NOMO-1 (cell line): ENCODE data around the gene PEX14.
A peak's percentile ranks its signal among the peaks of the same experiment; 100 is the strongest.
"Not testable (repeated sequence)": the region's sequence is repeated elsewhere in the genome, so short reads cannot be mapped to it uniquely, and the experiment has no call there.

Experiments
- DNase-seq, 2 experiments: peaks; one replicate each; lab custom pipeline; 2025; ENCODE audit not compliant: unreplicated experiment in 2 of 2; lab: John Stamatoyannopoulos, UW

Gene PEX14

DNA sequence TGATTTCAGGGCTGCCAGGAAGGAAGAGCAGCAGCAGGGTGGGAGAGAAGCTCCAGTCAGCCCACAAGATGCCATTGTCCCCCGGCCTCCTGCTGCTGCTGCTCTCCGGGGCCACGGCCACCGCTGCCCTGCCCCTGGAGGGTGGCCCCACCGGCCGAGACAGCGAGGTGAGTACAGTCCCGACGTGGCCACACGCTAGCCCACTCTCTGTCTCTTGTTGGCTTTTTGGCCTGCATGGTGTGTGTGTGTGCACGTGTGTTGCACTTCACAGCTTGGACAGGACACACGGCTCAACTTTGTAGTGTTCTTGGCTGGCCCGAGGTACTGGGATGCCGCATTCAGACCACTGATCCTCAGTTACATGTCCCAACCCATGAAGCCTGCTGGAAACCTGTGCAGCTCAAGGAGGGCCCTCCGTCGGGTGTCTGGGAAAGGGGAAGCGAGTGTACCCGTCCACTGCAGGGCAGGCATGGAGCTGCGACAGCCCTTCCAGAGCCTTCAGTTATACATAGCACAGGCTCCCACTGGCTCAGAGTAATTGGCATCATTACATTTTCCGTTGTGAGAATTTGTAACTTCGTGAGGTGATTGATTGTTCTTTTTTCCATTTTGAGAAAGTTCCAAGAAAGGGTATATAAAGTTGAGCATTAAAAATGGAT, 24.5 kb upstream of the PEX14 start:
- no peak for DNase-seq

DNA sequence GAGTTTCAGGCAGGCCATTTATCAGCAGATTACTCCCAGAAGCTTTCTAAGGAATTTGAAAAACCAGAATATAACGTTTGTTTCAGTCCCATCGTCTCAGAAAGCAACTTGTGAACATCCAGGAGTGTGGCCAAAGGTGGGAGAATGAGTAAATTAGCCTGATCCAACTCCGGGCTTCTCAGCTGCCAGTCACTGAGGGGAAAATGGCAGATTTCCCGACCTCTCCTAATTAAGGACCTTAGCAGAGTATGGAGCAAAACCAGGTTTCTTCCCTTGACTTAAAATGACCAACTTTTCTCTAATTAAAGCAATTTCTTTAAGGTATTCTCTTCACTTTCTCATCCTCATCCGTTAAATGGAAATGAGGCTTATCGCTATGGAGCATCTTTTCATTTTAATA, 23.9 kb upstream of the PEX14 start:
- no peak for DNase-seq

DNA sequence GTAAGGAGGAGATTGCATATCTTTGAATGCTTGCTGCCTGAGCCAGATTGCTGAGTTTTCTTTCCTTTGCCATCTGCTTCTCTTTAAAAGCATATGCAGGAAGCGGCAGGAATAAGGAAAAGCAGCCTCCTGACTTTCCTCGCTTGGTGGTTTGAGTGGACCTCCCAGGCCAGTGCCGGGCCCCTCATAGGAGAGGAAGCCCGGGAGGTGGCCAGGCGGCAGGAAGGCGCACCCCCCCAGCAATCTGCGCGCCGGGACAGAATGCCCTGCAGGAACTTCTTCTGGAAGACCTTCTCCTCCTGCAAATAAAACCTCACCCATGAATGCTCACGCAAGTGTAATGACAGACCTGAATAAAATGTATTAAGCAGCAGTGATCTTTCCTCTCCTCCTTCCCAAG, 23.5 kb upstream of the PEX14 start:
- no peak for DNase-seq

DNA sequence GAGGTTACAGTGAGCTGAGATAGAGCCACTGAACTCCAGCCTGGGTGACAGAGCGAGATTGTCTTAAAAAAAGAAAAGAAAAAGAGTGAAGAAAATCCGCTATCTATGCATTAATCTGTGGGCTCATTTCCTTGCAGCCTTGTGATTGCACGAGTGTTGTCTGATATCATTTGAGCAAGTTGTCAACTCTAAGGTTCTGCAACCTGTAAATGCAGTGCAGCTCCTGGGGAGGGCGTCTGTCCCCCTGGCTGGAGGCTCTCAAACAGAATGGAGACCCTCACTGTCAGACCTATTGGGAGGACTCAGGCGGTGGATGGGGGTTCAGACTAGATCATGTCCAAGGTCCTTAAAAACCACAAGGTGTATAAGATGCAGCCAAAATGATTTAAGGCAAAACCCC, 18.7 kb upstream of the PEX14 start:
- DNase-seq = no peak

DNA sequence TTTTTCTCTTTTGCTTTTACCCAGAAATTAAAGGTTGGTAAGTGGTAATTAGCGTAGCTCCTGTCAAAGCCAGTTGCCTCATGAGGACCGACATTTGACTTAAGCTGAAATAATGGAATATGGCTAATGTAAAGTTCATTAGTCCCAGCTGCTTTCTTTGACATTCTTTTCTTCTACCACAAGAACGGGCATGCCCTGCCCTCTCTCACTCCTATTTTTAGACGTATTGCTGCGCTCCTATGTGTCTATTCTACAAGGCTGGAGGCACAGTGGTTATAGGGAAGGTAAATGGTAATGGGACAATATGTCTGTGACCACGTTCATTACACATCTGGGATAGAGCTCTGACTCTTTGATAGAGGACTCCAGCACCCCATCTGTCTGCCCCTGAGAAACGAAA, 18.1 kb upstream of the PEX14 start:
- DNase-seq = no peak

DNA sequence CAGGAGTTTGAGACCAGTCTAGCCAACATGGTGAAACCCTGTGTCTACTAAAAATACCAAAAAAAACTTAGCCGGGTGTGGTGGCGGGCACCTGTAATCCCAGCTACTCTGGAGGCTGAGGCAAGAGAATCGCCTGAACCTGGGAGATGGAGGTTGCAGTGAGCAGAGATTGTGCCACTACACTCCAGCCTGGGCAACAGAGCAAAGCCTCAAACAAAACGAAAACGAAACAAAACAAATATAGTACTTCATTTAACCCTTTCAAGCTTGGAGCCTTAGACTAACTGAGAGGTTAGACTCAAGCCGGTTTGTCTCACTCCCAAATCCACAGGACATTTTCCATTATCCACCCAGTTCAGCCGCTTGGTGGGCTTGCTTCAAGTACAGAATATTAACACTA, 17.3 kb upstream of the PEX14 start:
- DNase-seq = not testable (repeated sequence)

DNA sequence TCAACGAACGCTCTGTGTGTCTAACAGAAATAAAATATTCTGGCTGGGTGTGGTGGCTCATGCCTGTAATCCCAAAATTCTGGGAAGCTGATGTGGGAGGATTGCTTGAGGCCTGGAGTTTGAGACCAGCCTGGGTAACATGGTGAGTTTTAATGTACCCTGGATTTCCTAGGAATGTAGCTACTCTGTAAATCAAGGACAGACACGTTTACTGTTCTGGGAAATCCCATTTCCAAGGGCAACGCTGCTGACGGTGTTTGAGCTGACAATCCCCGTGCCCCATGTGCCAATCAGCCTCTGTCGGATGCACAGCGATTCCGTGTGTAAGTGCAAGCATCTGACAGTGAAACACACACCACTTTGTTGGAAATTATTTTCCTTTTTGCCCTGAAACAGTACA, 16.9 kb upstream of the PEX14 start:
- no peak for DNase-seq

DNA sequence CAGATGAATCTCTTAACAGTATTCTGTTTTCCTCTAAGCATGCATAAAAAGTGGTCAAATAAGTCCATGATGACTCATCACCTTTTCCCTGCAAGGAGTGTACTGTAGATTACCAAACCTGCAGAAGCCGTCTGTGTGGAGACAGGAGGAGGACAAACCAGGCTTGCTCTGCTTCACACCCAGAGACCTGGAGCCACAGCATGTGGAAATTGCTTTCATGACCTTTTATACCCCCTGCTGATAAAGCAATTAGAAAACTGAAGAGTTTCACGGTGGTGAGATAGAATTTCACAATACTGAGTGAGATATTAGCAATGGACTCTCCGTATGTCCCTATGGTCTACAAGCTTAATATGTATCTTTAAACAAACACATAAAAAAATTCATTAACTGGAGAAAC, 15.6 kb upstream of the PEX14 start:
- DNase-seq = no peak

DNA sequence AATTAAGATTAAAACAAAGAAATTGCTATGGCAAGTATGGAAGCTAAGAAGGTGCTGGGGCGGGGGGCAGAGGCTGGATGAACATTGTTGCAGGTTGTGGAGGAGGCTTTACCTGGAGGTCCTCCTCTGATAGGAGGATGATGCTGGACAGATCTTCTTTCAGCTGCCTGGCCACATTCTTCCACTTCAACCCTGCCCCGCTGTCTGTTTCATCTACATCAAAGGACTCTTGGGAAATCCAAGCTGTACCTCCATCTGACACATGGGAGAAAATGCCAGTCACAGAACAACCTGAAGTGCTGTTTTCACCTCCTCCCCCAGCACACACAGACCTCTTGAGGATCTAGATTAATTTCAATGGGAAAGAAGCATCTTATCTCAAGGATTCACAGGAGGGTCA, 7.7 kb upstream of the PEX14 start:
- no peak for DNase-seq

DNA sequence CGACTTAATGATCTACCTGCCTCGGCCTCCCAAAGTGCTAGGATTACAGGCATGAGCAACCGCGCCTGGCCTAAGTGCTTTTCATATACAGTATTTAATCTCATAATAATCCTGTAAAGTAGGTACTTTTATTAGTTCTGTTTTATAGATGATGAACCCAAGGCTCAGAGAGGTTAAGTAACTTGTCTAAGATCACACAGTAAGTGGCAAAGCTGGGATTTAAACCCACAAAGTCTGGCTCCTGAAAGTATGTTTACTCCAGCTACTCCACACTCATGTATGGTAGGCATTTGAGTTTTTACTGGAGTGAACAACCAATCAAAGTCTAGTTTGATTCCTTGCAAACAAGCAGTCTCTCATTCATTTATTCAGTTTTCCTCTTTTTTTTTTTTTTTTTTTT, 4.7 kb upstream of the PEX14 start:
- DNase-seq = no peak

DNA sequence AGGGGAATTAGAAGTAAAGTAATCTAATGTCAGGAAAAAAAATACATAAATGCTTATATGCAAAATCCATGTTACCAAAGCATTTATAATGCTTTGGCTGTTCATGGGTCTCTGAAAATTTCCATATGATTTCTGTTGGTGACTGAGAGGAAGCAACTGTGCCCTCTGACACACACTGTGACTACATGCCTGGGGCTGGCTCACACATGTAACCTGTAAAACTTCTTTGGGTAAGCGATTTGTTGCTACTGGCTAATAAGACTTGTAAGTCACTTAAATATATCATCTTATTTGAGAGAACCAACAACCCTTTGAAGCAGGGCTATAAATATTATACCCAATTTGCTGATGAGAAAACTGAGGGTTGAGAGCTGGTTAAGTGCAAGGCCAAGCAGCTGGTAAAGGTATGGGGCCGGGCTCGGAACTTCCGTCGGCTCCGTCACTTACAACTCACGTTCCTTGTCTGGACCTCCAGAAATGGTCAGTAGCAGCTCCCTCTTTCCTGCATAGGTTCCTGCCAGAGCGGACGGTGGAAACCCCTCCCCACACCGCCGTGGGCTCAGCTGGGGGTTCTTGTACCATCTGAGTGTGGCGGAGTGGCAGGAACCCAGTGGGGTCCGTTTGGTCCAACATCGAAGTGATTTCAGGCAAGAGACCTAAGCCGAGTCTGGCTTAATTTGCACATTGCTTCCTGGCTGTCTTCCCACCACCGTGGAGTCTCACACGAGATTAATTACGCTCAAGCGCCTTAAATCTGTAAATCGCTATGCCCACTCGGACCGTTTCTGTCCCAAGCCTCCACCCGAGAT, 3.1 kb upstream of the PEX14 start:
- DNase-seq = no peak

DNA sequence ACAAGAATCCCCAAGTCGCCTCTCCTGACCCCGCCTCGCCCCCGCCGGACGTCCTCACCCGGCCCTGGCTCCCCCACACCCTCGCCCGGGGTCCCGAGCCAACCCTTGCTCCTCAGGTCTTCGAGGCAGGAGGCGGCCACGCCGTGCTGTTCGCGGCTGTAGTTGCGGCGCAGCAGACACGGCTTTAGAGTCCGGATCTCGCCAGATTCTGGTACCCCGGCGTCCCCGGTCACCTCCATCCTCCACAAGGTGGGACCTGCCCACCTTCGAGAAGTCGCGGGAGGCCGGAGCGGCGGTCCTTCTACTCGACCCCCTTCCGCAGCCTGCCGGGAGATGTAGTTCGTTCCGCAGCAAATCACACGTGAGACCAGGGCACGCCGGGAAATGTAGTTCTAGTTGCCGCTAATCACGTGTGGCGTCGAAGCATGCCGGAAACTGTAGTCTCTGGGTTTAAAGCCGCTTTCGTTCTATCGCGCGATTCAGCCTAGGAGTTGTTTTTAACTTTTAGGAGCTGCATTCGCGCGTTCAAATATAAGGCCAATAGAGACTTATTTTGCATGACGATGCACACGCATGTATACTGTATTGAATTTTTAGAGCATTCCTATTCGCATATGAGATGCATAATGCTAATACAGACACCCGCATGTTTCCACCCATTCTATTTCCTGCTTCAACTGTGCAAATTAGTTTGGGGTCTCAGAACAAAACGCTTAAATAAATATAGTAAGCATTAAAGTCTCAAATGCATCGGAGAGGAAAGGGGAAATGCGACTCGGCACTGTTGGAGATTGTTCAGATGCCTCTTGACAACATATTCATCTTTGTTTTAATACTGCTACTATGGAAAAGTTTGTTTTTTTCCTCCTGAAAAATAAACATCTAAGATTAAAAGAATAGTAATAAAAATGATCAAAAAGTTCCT, 2.3 kb upstream of the PEX14 start, which contains the start of gene DFFA:
TSS of gene DFFA (minus strand) at position 310 of the 925 bp plus-strand sequence. CDS start at position 239, 71 bp downstream.
- peak; percentile 94 to 98 for DNase-seq

DNA sequence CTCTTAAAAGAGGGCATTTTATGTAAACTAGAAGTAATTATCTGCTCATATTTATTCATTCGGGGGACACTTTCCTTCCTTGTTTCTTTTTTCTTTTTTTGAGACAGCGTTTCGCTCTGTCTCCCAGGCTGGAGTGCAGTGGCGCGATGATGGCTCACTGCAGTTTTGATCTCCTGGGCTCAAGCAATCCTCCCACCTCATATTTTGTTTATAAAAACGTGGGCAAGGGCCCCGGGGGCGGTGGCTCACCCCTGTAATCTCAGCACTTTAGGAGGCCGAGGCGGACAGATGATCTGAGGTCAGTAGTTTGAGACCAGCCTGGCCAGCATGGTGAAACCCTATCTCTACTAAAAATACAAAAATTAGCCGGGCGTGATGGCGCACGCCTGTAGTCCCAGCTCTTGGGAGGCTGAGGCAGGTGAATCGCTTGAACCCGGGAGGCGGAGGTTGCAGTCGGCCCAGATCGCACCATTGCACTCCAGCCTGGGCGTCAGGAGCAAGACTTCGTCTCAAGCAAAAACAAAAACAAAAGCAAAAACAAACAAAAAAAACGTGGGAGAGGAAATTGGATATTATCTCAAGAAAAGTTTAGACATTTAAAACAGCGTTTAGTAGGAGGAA, 1.5 kb upstream of the PEX14 start:
- no peak for DNase-seq

DNA sequence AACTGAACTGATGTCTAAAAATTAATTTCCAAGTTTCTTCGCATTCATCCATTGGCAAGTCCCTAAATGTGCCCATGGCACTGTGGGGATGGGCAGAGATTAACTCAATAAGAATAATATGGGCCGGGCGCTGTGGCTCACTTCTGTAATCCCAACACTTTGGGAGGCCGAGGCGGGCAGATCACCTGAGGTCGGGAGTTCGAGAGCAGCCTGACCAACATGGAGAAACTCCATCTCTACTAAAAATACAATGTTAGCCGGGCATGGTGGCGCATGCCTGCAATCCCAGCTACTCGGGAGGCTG, 489 bp upstream of the PEX14 start:
- not testable (repeated sequence) for DNase-seq

DNA sequence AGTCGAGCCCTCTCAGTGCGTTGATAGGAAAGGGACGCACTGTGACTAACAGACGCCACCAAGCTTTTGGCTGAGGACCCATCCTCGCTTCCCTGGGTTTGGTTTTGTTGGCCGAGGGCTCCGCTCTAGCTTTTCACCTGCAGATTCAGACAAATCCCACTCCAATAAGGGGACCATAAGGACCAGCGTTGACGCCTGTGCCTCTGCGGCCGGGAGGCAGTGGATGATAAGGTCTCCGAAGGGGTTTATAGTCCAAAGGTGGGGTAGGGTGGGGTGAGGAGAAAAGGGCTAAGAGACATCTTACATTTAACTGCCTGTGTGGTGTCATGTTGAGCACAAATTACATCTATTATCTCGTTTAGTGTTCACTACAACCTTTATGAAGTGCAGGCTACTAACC, 760 bp downstream of the PEX14 start:
- no peak for DNase-seq

DNA sequence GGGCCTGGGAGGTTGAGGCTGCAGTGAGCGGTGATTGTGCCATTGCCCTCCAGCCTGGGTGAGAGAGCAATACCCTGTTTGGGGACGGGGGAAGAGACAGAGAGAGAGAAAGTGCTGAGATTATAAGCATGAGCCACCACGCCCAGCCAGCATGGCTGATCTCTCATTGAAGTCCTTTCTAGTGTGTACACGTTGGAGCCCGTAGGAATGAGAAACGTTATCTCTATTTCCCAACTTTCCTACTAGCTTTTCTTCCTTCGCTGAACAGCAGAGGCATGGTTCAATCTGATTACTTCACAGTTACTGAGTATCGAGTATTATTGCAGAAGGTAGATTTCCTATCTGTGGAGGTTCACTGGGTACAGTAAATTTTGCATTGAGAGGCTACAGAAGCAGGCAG, 4.5 kb downstream of the PEX14 start:
- DNase-seq = no peak

DNA sequence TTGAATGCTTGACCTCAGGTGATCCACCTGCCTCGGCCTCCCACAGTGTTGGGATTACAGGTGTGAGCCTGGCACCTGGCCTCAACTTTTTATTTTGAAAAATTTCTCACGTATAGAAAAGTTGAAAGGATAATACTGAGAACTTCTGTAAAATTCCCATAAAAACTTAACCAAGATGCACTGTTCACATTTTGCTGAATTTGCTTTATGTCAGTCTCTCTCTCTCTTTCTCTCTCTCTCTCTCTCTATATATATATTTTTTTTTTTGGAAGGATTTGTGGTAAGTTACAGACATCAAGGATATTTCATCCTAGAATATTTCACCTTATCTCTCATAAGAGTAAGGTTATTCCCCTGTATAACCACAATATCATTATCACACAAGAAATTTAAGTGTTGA, 5.9 kb downstream of the PEX14 start:
- DNase-seq = no peak

DNA sequence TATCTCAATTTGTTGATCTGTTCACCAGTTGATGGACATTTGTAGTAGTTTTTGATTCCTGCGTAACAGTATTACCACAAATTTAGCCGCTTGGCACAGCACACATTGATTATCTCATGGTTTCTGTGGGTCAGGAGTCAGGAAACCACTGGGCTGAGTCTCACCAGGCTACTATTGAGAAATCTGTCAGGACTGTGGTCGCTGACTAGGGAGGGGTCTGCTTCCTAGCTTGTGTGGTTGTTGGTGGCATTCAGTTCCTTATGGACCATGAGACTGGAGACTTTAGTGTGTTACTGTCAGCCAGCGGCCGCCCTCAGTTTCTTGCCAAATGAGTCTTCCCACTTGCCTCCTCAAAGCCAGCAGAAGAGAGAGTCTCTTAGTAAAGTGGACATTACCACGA, 9.8 kb downstream of the PEX14 start:
- peak in 1 of 2 experiments; percentile 21 for DNase-seq

DNA sequence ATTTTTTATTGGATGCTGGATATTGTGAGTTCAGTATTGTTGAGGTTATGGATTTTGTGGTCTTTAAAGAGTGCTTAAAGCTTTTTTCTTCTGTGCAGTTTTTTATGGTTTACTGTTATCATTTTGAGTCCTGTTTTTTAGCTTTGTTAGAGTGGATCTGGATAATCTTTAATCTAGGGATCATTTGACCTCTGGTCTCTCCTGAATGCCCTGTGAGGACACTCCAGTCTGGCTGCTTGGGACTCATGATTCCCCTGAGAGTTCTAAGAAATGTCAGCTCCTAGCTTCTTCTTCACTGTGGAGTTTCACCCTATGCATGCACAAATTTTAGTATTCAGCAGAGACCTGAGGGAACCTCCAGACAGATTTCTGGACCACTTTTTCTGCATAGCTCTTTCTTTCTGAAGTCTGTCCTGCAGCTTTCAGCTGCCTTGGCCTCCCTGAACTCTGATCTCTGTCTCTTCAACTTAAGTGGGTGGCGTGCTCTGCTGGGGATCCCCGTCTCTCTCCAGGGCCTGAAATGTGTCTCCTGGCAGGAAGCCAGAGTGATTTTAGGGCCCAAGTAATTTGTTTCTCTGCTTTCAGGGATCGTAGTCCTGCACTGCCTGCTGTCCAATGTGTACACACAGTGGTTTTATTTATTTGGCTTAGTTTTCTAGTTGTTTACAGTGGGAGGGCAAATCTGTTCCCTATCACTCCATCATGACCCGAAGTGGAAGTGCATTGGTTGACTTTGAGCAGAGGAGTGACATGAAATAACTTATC, 14.7 kb downstream of the PEX14 start:
- DNase-seq = no peak

DNA sequence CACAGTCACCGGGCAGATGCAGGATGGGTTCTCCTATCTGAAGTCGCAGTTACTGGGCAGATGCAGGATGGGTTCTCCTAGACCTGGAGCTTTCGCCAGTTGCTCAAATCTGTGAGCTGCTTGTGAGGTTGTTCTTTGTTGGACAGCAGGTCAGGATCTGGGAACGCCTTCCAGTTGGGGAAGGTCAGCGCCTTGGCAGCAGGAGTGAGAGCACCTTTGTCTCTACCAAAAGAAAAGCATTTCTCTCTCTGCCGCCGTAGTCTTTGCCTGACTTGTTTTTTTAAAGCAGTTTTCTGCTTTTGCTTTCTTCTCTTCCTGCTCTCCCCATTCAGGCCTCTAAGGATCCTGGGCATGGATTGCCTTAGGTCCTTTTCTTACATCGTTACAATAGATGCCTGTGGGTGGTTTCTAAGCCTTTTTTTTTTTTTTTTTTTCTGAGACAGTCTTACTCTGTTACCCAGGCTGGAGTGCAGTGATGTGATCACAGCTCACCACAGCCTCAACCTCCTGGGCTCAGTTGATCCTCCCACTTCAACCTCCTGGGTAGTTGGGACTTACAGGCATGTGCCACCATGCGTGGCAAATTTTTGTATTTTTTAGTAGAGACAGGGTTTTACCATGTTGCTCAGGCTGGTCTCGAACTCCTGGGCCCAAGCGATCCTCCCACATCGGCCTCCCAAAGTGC, 15.7 kb downstream of the PEX14 start:
- DNase-seq = no peak
